Measurements from ENCODE around the gene C10orf120.

C10orf120 gene

GRCh38 chr10:122655524-122656307 is 43.9 kb downstream of the C10orf120 start:
- no peak overlapping the region for H3K4me3 ChIP-seq (ENCODE audit: low read length)
- no peak overlapping the region for H3K9ac ChIP-seq (ENCODE audit: low read length)
- H3K27ac ChIP-seq (ENCODE audit: low read length) = no peak overlapping the region
- no peak overlapping the region for H2AFZ ChIP-seq (ENCODE audit: low read depth, low read length)
- H3K9me3 ChIP-seq (ENCODE audit: insufficient read depth, low read length) = no peaks in the 10 kb centered on the region
- H3K79me2 ChIP-seq (ENCODE audit: low read length) = no peaks in the 10 kb centered on the region
- peaks cover 7% of the 10 kb centered on the region for H3K27me3 ChIP-seq (ENCODE audit: low read depth, low read length)
- TF ChIP-seq EZH2phosphoT487 (IDR thresholded peaks at IDR 0.05; ENCODE audit: low read depth) = no peak
- TF ChIP-seq CTCF (IDR thresholded peaks at IDR 0.05; ENCODE audit: low read depth, low read length) = no peak
- H3K4me2 ChIP-seq (ENCODE audit: low read length) = no peak overlapping the region
- no peaks in the 10 kb centered on the region for H3K4me1 ChIP-seq (ENCODE audit: low read length)
- H3K36me3 ChIP-seq (replicated peaks; ENCODE audit: low read depth, low read length) = no peaks in the 10 kb centered on the region
- H4K20me1 ChIP-seq (ENCODE audit: insufficient read depth, low read length) = no peaks in the 10 kb centered on the region

- H3K79me2 ChIP-seq (ENCODE audit: low read length) = no peaks in the 10 kb centered on the region
- no peaks in the 10 kb centered on the region for H3K36me3 ChIP-seq (replicated peaks; ENCODE audit: low read depth, low read length)
- no peak overlapping the region for H3K27ac ChIP-seq (ENCODE audit: low read length)
- peaks cover 14% of the 10 kb centered on the region for H3K27me3 ChIP-seq (ENCODE audit: low read depth, low read length)
- H4K20me1 ChIP-seq (ENCODE audit: insufficient read depth, low read length) = no peaks in the 10 kb centered on the region
- no peak overlapping the region for H3K4me2 ChIP-seq (ENCODE audit: low read length)
- H2AFZ ChIP-seq (ENCODE audit: low read depth, low read length) = no peak overlapping the region
- H3K4me1 ChIP-seq (ENCODE audit: low read length) = no peaks in the 10 kb centered on the region
- no peak overlapping the region for H3K9ac ChIP-seq (ENCODE audit: low read length)
- TF ChIP-seq CTCF (IDR thresholded peaks at IDR 0.05; ENCODE audit: low read depth, low read length) = no peak
- TF ChIP-seq EZH2phosphoT487 (IDR thresholded peaks at IDR 0.05; ENCODE audit: low read depth) = no peak
- H3K9me3 ChIP-seq (ENCODE audit: insufficient read depth, low read length) = no peaks in the 10 kb centered on the region
- no peak overlapping the region for H3K4me3 ChIP-seq (ENCODE audit: low read length)
Measured at GRCh38 chr10:122650331-122650730, 49.3 kb downstream of the C10orf120 start.

DNA sequence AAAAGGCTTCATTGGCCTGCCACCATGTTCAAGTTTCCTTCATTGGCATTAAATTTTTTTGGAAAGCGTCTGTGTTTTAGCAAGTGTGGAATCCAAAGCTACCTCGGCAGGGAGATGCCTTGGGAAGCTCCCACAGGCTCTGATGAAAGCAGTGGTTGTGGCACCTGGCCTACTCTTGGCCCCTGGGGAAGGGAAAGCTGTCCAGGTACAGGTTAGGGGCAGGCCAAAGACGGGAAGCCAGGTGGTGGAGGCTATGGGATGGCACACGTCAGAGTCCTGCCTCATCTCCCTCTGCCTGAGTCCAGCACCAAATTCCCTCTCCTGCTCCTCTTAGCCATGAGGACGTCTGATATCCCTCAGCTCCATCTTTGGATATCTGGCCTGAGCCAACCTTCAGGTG is 49.7 kb downstream of the C10orf120 start:
- H3K4me1 ChIP-seq (ENCODE audit: low read length) = no peaks in the 10 kb centered on the region
- no peaks in the 10 kb centered on the region for H3K36me3 ChIP-seq (replicated peaks; ENCODE audit: low read depth, low read length)
- H3K27me3 ChIP-seq (ENCODE audit: low read depth, low read length) = peaks cover 14% of the 10 kb centered on the region

DNA sequence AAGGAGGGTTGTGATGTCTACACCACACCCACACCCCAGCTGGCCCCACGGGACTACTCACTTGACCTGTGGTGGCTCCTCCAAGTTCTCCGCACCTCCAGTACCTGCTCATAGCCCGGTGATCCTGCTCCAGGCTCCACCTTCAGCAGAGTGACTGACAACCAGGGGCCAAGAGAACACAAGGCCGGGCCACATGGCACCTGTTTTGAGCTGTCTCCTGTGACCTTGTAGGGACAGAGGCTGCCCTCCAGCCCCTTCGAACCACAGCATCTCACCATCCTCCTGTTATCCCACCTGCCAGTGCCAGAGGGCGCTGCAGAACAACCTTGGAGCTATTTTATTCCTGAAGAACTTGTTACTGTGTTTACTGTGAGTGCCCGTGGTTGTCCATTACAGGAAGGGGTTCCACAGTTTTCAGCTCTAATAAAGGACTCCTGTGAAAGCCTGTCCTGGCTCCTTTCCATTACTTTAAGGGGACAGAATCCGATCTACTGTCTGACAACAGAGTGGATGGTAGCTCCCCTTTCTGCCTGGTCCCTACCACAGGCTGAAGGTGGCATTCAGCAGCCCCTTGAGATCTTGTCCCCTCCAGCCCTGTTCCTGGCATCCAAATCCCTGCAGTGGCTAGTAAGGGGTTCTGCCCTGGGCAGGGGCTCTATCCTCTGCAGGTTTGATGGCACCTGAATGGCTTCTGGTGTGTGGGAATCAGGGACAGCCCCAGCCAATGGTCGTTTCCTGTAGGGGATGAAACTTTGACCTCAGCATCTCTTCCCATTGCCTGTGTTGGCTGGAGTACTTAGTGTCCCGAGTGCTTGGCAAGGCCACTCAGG is 50.8 kb downstream of the C10orf120 start:
- Histone ChIP-seq H3K4me3 (ENCODE audit: low read length) (no peak overlapping the region), H3K9ac (ENCODE audit: low read length) (no peak overlapping the region), H2AFZ (ENCODE audit: low read depth, low read length) (no peak overlapping the region), H4K20me1 (ENCODE audit: insufficient read depth, low read length) (no peaks in the 10 kb centered on the region), H3K27ac (ENCODE audit: low read length) (no peak overlapping the region), H3K4me1 (ENCODE audit: low read length) (no peaks in the 10 kb centered on the region), H3K4me2 (ENCODE audit: low read length) (no peak overlapping the region), H3K27me3 (ENCODE audit: low read depth, low read length) (peaks cover 14% of the 10 kb centered on the region), H3K9me3 (ENCODE audit: insufficient read depth, low read length) (no peaks in the 10 kb centered on the region), H3K79me2 (ENCODE audit: low read length) (no peaks in the 10 kb centered on the region), H3K36me3 (replicated peaks; ENCODE audit: low read depth, low read length) (no peaks in the 10 kb centered on the region)
- no peak for TF ChIP-seq EZH2phosphoT487 (IDR thresholded peaks at IDR 0.05; ENCODE audit: low read depth)
- TF ChIP-seq CTCF (IDR thresholded peaks at IDR 0.05; ENCODE audit: low read depth, low read length) = peak; percentile 56

More for the DNA sequence above, 49.7 kb downstream of the C10orf120 start:
- no peaks in the 10 kb centered on the region for H3K9me3 ChIP-seq (ENCODE audit: insufficient read depth, low read length)
- TF ChIP-seq EZH2phosphoT487 (IDR thresholded peaks at IDR 0.05; ENCODE audit: low read depth) = no peak
- H3K27ac ChIP-seq (ENCODE audit: low read length) = no peak overlapping the region
- no peak overlapping the region for H3K4me3 ChIP-seq (ENCODE audit: low read length)
- no peak overlapping the region for H3K9ac ChIP-seq (ENCODE audit: low read length)
- H2AFZ ChIP-seq (ENCODE audit: low read depth, low read length) = no peak overlapping the region
- no peaks in the 10 kb centered on the region for H4K20me1 ChIP-seq (ENCODE audit: insufficient read depth, low read length)
- H3K79me2 ChIP-seq (ENCODE audit: low read length) = no peaks in the 10 kb centered on the region
- H3K4me2 ChIP-seq (ENCODE audit: low read length) = no peak overlapping the region

All from OCI-LY3 (cell line).